GM23338 (cell line): Measurements from ENCODE around the gene NUP54. TPM values are rescaled to one million over a fixed set of nuclear protein-coding genes. Genes with fewer than 3 reads are reported as not detected.

Experiments
- ATAC-seq: fragments of 200-7000 bp; cut with Tn5 transposase; 3 replicates; pipeline ENCODE4 v1.9.1; 2020
- DNase-seq: peaks from one replicate; pipeline ENCODE4 v3.0.0-alpha.2; 2015; ENCODE audit warnings: low spot score
- H2AFZ ChIP-seq: fragments of 200-600 bp; sonication (generic); 2 replicates; pipeline ENCODE4 v1.8.0; 2016; ENCODE audit warnings: antibody characterized with exemption, mild to moderate bottlenecking, moderate library complexity
- H3F3A ChIP-seq: fragments of 200-600 bp; sonication (generic); replicated peaks from 2 replicates; pipeline ENCODE4 v1.8.0; 2017; ENCODE audit warnings: antibody characterized with exemption, mixed run types, low read depth
- H3K27ac ChIP-seq: fragments of 200-600 bp; sonication (generic); 2 replicates; pipeline ENCODE4 v1.6.1; 2016; ENCODE audit warnings: low read depth
- H3K27me3 ChIP-seq: fragments of 200-600 bp; sonication (generic); 2 replicates; pipeline ENCODE4 v1.8.0; 2016; ENCODE audit warnings: mild to moderate bottlenecking, mixed run types, moderate library complexity; ENCODE audit not compliant: insufficient read depth
- H3K36me3 ChIP-seq: fragments of 200-600 bp; sonication (generic); 2 replicates; pipeline ENCODE4 v1.8.0; 2016; ENCODE audit warnings: mild to moderate bottlenecking; ENCODE audit not compliant: insufficient read depth
- H3K4me1 ChIP-seq: fragments of 200-600 bp; sonication (generic); 2 replicates; pipeline ENCODE4 v1.8.0; 2016; ENCODE audit warnings: mild to moderate bottlenecking, moderate library complexity; ENCODE audit not compliant: insufficient read depth
- H3K4me2 ChIP-seq: fragments of 200-600 bp; sonication (generic); 2 replicates; pipeline ENCODE4 v1.7.1; 2017; ENCODE audit warnings: mixed run types
- H3K4me3 ChIP-seq: fragments of 200-600 bp; sonication (generic); 2 replicates; pipeline ENCODE4 v1.6.1; 2016; ENCODE audit warnings: mixed run types
- H3K79me2 ChIP-seq: fragments of 200-600 bp; sonication (generic); replicated peaks from 2 replicates; pipeline ENCODE4 v1.8.0; 2017; ENCODE audit warnings: mild to moderate bottlenecking; ENCODE audit not compliant: insufficient read depth
- H3K9me2 ChIP-seq: fragments of 200-600 bp; sonication (generic); 2 replicates; pipeline ENCODE4 v1.8.0; 2017; ENCODE audit not compliant: insufficient read depth
- H4K20me1 ChIP-seq: fragments of 200-600 bp; sonication (generic); replicated peaks from 2 replicates; pipeline ENCODE4 v1.8.0; 2017; ENCODE audit warnings: mild to moderate bottlenecking; ENCODE audit not compliant: insufficient read depth
- H3K27ac Mint-ChIP-seq: 2 replicates; pipeline ENCODE4 v1.8.0; 2020; ENCODE audit warnings: inconsistent platforms, mild to moderate bottlenecking, moderate library complexity, mixed read lengths
- H3K27me3 Mint-ChIP-seq: 3 replicates; pipeline ENCODE4 v1.8.0; 2022; ENCODE audit warnings: low read depth, mild to moderate bottlenecking, moderate library complexity, mixed read lengths, inconsistent platforms; ENCODE audit not compliant: insufficient read depth, poor library complexity
- H3K36me3 Mint-ChIP-seq: 3 replicates; pipeline ENCODE4 v1.8.0; 2021; ENCODE audit warnings: low read depth, mild to moderate bottlenecking, inconsistent platforms, moderate library complexity, mixed read lengths
- H3K4me1 Mint-ChIP-seq: 3 replicates; pipeline ENCODE4 v1.8.0; 2020; ENCODE audit warnings: mild to moderate bottlenecking, inconsistent platforms, mixed read lengths
- H3K4me3 Mint-ChIP-seq: 3 replicates; pipeline ENCODE4 v1.8.0; 2021; ENCODE audit warnings: moderate library complexity, mild to moderate bottlenecking, inconsistent platforms, mixed read lengths
- H3K9me3 Mint-ChIP-seq: 3 replicates; pipeline ENCODE4 v1.8.0; 2020; ENCODE audit warnings: moderate library complexity, mild to moderate bottlenecking, inconsistent platforms, mixed read lengths
- NANOG ChIP-seq: IDR thresholded peaks from 2 replicates; pipeline ENCODE4 v1.6.1; 2016; ENCODE audit warnings: antibody characterized with exemption, borderline replicate concordance
- POLR2AphosphoS5 ChIP-seq: IDR thresholded peaks from 2 replicates; pipeline ENCODE4 v1.6.1; 2016; ENCODE audit warnings: antibody characterized with exemption, low read depth
- REST ChIP-seq: IDR thresholded peaks from one replicate; pipeline ENCODE4 v1.6.1; 2018; ENCODE audit warnings: antibody characterized with exemption; ENCODE audit not compliant: unreplicated experiment
- ZNF114 ChIP-seq: fragments of 250-450 bp; sonication (Bioruptor Pico); IDR thresholded peaks from 2 replicates; pipeline ENCODE4 v1.5.0; 2020; ENCODE audit warnings: mild to moderate bottlenecking, moderate library complexity
- ZNF462 ChIP-seq: fragments of 250-450 bp; sonication (Bioruptor Pico); IDR thresholded peaks from 2 replicates; pipeline ENCODE4 v1.5.0; 2020; ENCODE audit warnings: mild to moderate bottlenecking, moderate library complexity
- polyA plus RNA-seq: library from polyadenylated mRNA; unstranded; fragments of >200 nt; fragmentation: Nextera tagmentation; extraction: Ambion mirVana; gene quantifications from 2 replicates; pipeline ENCODE4 v1.2.1, GENCODE V29; 2016
- total RNA-seq: library from RNA; depleted of rRNA; stranded (reverse); fragments of >200 nt; shearing (Covaris generic); gene quantifications from 2 replicates; pipeline ENCODE4 v1.2.3, GENCODE V29; 2014

NUP54 gene
- total and polyA plus RNA-seq, 2 experiments from 2014 or later, result 97.8 to 118 TPM

GRCh38 chr4:76194325-76194724, 46.1 kb upstream of the NUP54 start (continued):
- TF ChIP-seq ZNF462 (CRISPR knock-in tag) (no peak), NANOG (no peak), ZNF114 (CRISPR knock-in tag) (no peak)

GRCh38 chr4:76192236-76192635, 44.0 kb upstream of the NUP54 start:
- Histone ChIP-seq H4K20me1 (no peaks in the 10 kb centered on the region), H3F3A (no peaks in the 10 kb centered on the region), H2AFZ (no peak overlapping the region), H3K27me3 (no peaks in the 10 kb centered on the region), H3K9me2 (no peaks in the 10 kb centered on the region), H3K4me1 (no peaks in the 10 kb centered on the region), H3K79me2 (no peaks in the 10 kb centered on the region), H3K4me3 (no peak overlapping the region), H3K27ac (no peak overlapping the region), H3K4me2 (no peak overlapping the region), H3K36me3 (peaks cover 7% of the 10 kb centered on the region; the same call in 1 of the 2 replicates)
- Mint-ChIP-seq H3K36me3 (peaks cover 44% of the 10 kb centered on the region), H3K27ac (no peak overlapping the region), H3K9me3 (peaks cover 12% of the 10 kb centered on the region), H3K4me3 (no peak overlapping the region), H3K4me1 (no peaks in the 10 kb centered on the region; the same call in 2 of the 3 replicates), H3K27me3 (peaks cover 3% of the 10 kb centered on the region)
- TF ChIP-seq POLR2AphosphoS5, result no peak
- DNase-seq, result no peak
- no peak for ATAC-seq

- Mint-ChIP-seq H3K27me3 (peaks cover 3% of the 10 kb centered on the region), H3K36me3 (peaks cover 29% of the 10 kb centered on the region), H3K4me1 (no peaks in the 10 kb centered on the region; the same call in 2 of the 3 replicates), H3K4me3 (no peak overlapping the region), H3K9me3 (peaks cover 12% of the 10 kb centered on the region), H3K27ac (no peak overlapping the region)
- DNase-seq, result no peak
- Histone ChIP-seq H3K4me1 (no peaks in the 10 kb centered on the region), H3K4me3 (no peak overlapping the region), H3K27me3 (no peaks in the 10 kb centered on the region), H3K9me2 (no peaks in the 10 kb centered on the region), H3K27ac (no peak overlapping the region), H2AFZ (no peak overlapping the region), H3K36me3 (peaks cover 7% of the 10 kb centered on the region; the same call in 1 of the 2 replicates), H4K20me1 (peaks cover 3% of the 10 kb centered on the region; the same call in 1 of the 2 replicates), H3K4me2 (no peak overlapping the region), H3K79me2 (no peaks in the 10 kb centered on the region), H3F3A (no peaks in the 10 kb centered on the region)
- no peak for ATAC-seq
- peak; percentile 10 for TF ChIP-seq REST
- no peak for TF ChIP-seq POLR2AphosphoS5
These were observed 40.4 kb upstream of the NUP54 start for GRCh38 chr4:76188557-76188956.
